K562 (cell line): ENCODE measurements around the gene NOTCH1. TPM values are rescaled to one million over a fixed set of nuclear protein-coding genes. Genes with fewer than 3 reads are reported as not detected.

Source experiments
- ATAC-seq: fragments of 200-7000 bp; cut with Tn5 transposase; 3 replicates; pipeline ENCODE4 v1.9.1; 2020; ENCODE audit warnings: moderate library complexity
- BruUV-seq: library from RNA; stranded (reverse); fragments of 400-500 nt; replicated peaks from 2 replicates; lab custom pipeline; 2021; lab: Mats Ljungman, UMichigan
- CTCF ChIA-PET: fragments of 300-600 bp; formaldehyde crosslinking; extraction: SDS; loops from one replicate; lab custom pipeline; 2021; ENCODE audit warnings: low intra/inter-chr PET ratio; lab: Yijun Ruan, JAX
- POLR2A ChIA-PET: fragments of 300-600, 350-650 bp; sonication (Branson Sonifier 250); formaldehyde crosslinking; extraction: SDS; loops from one replicate; lab custom pipeline; 2021; ENCODE audit warnings: antibody characterized with exemption, inconsistent platforms; lab: Yijun Ruan, JAX
- DNase-seq, 4 experiments: peaks; one replicate each; pipeline versions ENCODE4 v3.0.0 to v3.0.0-alpha.2; 2011 to 2018; ENCODE audit warnings: low spot score in 3 of 4, mixed read lengths in 3 of 4; ENCODE audit errors: extremely low read depth in 1 of 4
- FAIRE-seq: peaks from 2 replicates; lab custom pipeline; 2011; peaks lifted over from hg19 to GRCh38; lab: Jason Lieb, UNC
- H2AFZ ChIP-seq: 2 replicates; pipeline ENCODE4 v1.6.0; 2011; ENCODE audit warnings: low read depth, low read length, control low read depth, inconsistent platforms
- H3K27ac ChIP-seq: fragments of 200-600 bp; 3 replicates; pipeline ENCODE4 v1.8.0; 2011; ENCODE audit warnings: low read depth, mild to moderate bottlenecking, control low read depth, inconsistent platforms, low read length, moderate library complexity, mixed read lengths; ENCODE audit errors: extremely low read depth
- H3K27me3 ChIP-seq, 2 experiments: fragments of 300-600 bp in 1 of 2; 2 replicates in 1 of 2; 3 replicates in 1 of 2; pipeline versions ENCODE4 v1.6.0 to v1.8.0; 2011; ENCODE audit warnings: inconsistent platforms in 2 of 2, low read length in 2 of 2, mild to moderate bottlenecking in 1 of 2, mixed read lengths in 1 of 2, moderate library complexity in 1 of 2; ENCODE audit not compliant: control insufficient read depth in 2 of 2, insufficient read depth in 2 of 2
- H3K36me3 ChIP-seq: fragments of 300-600 bp; 3 replicates; pipeline ENCODE4 v1.8.0; 2011; ENCODE audit warnings: mild to moderate bottlenecking, low read length, inconsistent platforms; ENCODE audit not compliant: control insufficient read depth, insufficient read depth
- H3K4me1 ChIP-seq, 2 experiments: fragments of 200-600 bp in 1 of 2; replicated peaks in 1 of 2; 2 replicates in 1 of 2; 3 replicates in 1 of 2; pipeline versions ENCODE4 v1.5.1 to v1.8.0; 2011; ENCODE audit warnings: inconsistent platforms in 2 of 2, low read length in 2 of 2, mild to moderate bottlenecking in 1 of 2, mixed read lengths in 1 of 2, moderate library complexity in 1 of 2; ENCODE audit not compliant: control insufficient read depth in 2 of 2, insufficient read depth in 2 of 2
- H3K4me2 ChIP-seq: 2 replicates; pipeline ENCODE4 v1.6.1; 2011; ENCODE audit warnings: low read length, control low read depth, inconsistent platforms, mixed read lengths; ENCODE audit not compliant: insufficient read depth
- H3K4me3 ChIP-seq: fragments of 200-600 bp; sonication (generic), shearing (Covaris generic); 2 replicates; pipeline ENCODE4 v1.5.1; 2016; ENCODE audit warnings: control low read depth, inconsistent platforms
- H3K79me2 ChIP-seq: fragments of 200-600 bp; 3 replicates; pipeline ENCODE4 v1.8.0; 2011; ENCODE audit warnings: low read length, inconsistent platforms; ENCODE audit not compliant: control insufficient read depth, insufficient read depth
- H3K9ac ChIP-seq, 2 experiments: 2 replicates each; pipeline versions ENCODE4 v1.6.0 to v1.6.1; 2011; ENCODE audit warnings: low read depth in 2 of 2, low read length in 2 of 2, control low read depth in 1 of 2, inconsistent platforms in 1 of 2, mild to moderate bottlenecking in 1 of 2, mixed read lengths in 1 of 2; ENCODE audit not compliant: insufficient read depth in 1 of 2
- H3K9me1 ChIP-seq: one replicate; pipeline ENCODE4 v1.6.0; 2011; ENCODE audit warnings: inconsistent platforms, mild to moderate bottlenecking, low read length, moderate library complexity; ENCODE audit not compliant: control insufficient read depth, insufficient read depth
- H3K9me3 ChIP-seq: replicated peaks from 2 replicates; pipeline ENCODE4 v1.5.1; 2011; ENCODE audit warnings: low read depth, low read length, inconsistent platforms; ENCODE audit not compliant: control insufficient read depth, insufficient read depth
- H4K20me1 ChIP-seq: replicated peaks from 2 replicates; pipeline ENCODE4 v1.6.1; 2011; ENCODE audit warnings: low read length, inconsistent platforms, mixed read lengths; ENCODE audit not compliant: control insufficient read depth, insufficient read depth
- BRF1 ChIP-seq: IDR thresholded peaks from 3 replicates; pipeline ENCODE4 v1.6.1; 2011; ENCODE audit warnings: borderline replicate concordance, mild to moderate bottlenecking; ENCODE audit not compliant: insufficient read length; ENCODE audit errors: extremely low read depth
- HNRNPL ChIP-seq: fragments of 200-400 bp; formaldehyde crosslinking; IDR thresholded peaks from 2 replicates; pipeline ENCODE4 v1.6.1; 2017; ENCODE audit warnings: low read depth, mild to moderate bottlenecking, low read length
- SMAD1 ChIP-seq: fragments of 150-350 bp; IDR thresholded peaks from 2 replicates; pipeline ENCODE4 v1.6.1; 2014; ENCODE audit warnings: low read length, low read depth; ENCODE audit not compliant: partially characterized antibody
- SMARCC2 ChIP-seq: fragments of 450-650 bp; IDR thresholded peaks from 2 replicates; pipeline ENCODE4 v1.6.1; 2017; ENCODE audit warnings: antibody characterized with exemption, moderate library complexity, mild to moderate bottlenecking, low read depth
- WGBS: fragments of 100-300 bp; shearing (Covaris generic); methylation state at CpG from one replicate; pipeline ENCODE4 v1.1.6; 2016; ENCODE audit warnings: low coverage, mixed read lengths; ENCODE audit not compliant: insufficient coverage; ENCODE audit errors: missing lambda C conversion rate; 5-methylcytosine and 5-hydroxymethylcytosine counted together
- in situ Hi-C: fragments of 300-500 bp; cut with MboI; formaldehyde crosslinking; loops from 4 replicates; pipeline ENCODE4 v1.15.0; 2018; ENCODE audit warnings: inconsistent platforms, mixed read lengths
- intact Hi-C: fragments of 100-400 bp; cut with micrococcal nuclease; formaldehyde crosslinking; loops from 2 replicates; pipeline ENCODE4 v1.14.2; 2022
- polyA plus RNA-seq, 8 experiments: library from polyadenylated mRNA; depleted of rRNA in 4 of 8; stranded (reverse) in 5 of 8; unstranded in 3 of 8; fragments of >200 nt; fragmentation: Nextera tagmentation in 2 of 8; fragmentation: Illumina TruSeq in 1 of 8; extraction: Ambion mirVana in 2 of 8; extraction: Trizol in 1 of 8; gene quantifications; 2 replicates each; pipeline versions ENCODE4 v1.2.1 to v1.2.3, GENCODE V29; 2011 to 2014; ENCODE audit warnings: inconsistent platforms in 1 of 8, missing spikeins in 1 of 8
- total RNA-seq, 7 experiments: library from RNA; depleted of rRNA in 6 of 7; stranded (reverse); fragments of >200 nt in 6 of 7; fragmentation: Illumina TruSeq in 2 of 7; extraction: Trizol in 2 of 7; gene quantifications; 2 replicates each; pipeline versions ENCODE4 v1.2.1 to v1.2.3, GENCODE V29; 2011 to 2021; ENCODE audit warnings: low replicate concordance in 1 of 7
- TF ChIP-seq, protein P1 (sequence below): fragments of 150-350 bp; IDR thresholded peaks from 2 replicates; pipeline ENCODE4 v1.6.1; 2014; ENCODE audit warnings: low read depth, mild to moderate bottlenecking, low read length, borderline replicate concordance
- TF ChIP-seq, protein P2 (sequence below): sonication (generic); formaldehyde crosslinking; IDR thresholded peaks from 2 replicates; pipeline ENCODE4 v1.8.1; 2023; ENCODE audit warnings: mild to moderate bottlenecking, missing genetic modification reagents

NOTCH1 gene
- total and polyA plus RNA-seq, 9 of the 15 experiments (the other 6 are each of a cell fraction or from before 2014, with no cell fraction given) = 0.03 to 31.4 (median 2.3) TPM

DNA sequence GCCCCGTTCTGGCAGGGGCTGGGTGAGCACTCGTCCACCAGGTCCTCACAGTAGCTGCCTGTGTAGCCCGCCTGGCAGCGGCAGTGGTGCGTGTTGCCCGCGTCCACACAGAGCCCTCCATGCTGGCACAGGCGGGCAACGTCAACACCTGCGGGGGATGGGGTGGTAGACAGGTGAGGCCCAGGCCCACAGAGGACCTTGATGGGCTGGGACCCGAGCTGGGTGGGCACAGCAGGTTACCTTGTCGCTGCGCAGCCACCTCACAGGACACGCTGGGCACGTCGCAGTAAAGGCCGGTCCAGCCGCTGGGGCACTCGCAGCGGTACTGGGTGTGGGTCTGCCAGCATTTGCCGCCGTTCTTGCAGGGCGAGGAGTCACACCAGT is 37.9 kb downstream of the NOTCH1 start:
- in situ Hi-C loops (no loop called here), intact Hi-C loops (no loop called here)
- CTCF ChIA-PET = no interaction called here
- no peak overlapping the region for H3K4me3 ChIP-seq
- ATAC-seq (no peak), FAIRE-seq (no peak), DNase-seq (no peak)
- POLR2A ChIA-PET = no interaction called here
- peaks cover 7% of the 10 kb centered on the region; the same call in 1 of the 3 replicates for H3K79me2 ChIP-seq
- H2AFZ ChIP-seq = no peak overlapping the region
- whole genome bisulfite sequencing = 97% methylated on average over 15 of the region's 23 CpGs
- no peaks in the 10 kb centered on the region for H3K27me3 ChIP-seq
- peaks cover 6% of the 10 kb centered on the region for H3K9me1 ChIP-seq
- H3K36me3 ChIP-seq = peaks cover 83% of the 10 kb centered on the region; the same call in 2 of the 3 replicates
- no peak overlapping the region for H3K4me2 ChIP-seq
- no peaks in the 10 kb centered on the region for H3K9me3 ChIP-seq
- no peaks in the 10 kb centered on the region for H4K20me1 ChIP-seq
- H3K27ac ChIP-seq = no peak overlapping the region
- no peak overlapping the region for H3K9ac ChIP-seq
- H3K4me1 ChIP-seq = peaks cover 16 to 44% of the 10 kb centered on the region in 2 experiments
- no TSS peak for BruUV-seq
- TF ChIP-seq SMARCC2 (no peak), BRF1 (no peak), HNRNPL (peak; percentile 71; the same call in 1 of the 2 replicates), SMAD1 (no peak)
- TF ChIP-seq, protein P1, sequence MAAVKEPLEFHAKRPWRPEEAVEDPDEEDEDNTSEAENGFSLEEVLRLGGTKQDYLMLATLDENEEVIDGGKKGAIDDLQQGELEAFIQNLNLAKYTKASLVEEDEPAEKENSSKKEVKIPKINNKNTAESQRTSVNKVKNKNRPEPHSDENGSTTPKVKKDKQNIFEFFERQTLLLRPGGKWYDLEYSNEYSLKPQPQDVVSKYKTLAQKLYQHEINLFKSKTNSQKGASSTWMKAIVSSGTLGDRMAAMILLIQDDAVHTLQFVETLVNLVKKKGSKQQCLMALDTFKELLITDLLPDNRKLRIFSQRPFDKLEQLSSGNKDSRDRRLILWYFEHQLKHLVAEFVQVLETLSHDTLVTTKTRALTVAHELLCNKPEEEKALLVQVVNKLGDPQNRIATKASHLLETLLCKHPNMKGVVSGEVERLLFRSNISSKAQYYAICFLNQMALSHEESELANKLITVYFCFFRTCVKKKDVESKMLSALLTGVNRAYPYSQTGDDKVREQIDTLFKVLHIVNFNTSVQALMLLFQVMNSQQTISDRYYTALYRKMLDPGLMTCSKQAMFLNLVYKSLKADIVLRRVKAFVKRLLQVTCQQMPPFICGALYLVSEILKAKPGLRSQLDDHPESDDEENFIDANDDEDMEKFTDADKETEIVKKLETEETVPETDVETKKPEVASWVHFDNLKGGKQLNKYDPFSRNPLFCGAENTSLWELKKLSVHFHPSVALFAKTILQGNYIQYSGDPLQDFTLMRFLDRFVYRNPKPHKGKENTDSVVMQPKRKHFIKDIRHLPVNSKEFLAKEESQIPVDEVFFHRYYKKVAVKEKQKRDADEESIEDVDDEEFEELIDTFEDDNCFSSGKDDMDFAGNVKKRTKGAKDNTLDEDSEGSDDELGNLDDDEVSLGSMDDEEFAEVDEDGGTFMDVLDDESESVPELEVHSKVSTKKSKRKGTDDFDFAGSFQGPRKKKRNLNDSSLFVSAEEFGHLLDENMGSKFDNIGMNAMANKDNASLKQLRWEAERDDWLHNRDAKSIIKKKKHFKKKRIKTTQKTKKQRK = no peak
- TF ChIP-seq, protein P2, sequence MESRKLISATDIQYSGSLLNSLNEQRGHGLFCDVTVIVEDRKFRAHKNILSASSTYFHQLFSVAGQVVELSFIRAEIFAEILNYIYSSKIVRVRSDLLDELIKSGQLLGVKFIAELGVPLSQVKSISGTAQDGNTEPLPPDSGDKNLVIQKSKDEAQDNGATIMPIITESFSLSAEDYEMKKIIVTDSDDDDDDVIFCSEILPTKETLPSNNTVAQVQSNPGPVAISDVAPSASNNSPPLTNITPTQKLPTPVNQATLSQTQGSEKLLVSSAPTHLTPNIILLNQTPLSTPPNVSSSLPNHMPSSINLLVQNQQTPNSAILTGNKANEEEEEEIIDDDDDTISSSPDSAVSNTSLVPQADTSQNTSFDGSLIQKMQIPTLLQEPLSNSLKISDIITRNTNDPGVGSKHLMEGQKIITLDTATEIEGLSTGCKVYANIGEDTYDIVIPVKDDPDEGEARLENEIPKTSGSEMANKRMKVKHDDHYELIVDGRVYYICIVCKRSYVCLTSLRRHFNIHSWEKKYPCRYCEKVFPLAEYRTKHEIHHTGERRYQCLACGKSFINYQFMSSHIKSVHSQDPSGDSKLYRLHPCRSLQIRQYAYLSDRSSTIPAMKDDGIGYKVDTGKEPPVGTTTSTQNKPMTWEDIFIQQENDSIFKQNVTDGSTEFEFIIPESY (CRISPR knock-in tag) = peak; percentile 57; the same call in 1 of the 2 replicates
